Hepatocyte (in vitro differentiated cells): ENCODE results near the gene DGCR8. TPM values are rescaled to one million over a fixed set of nuclear protein-coding genes. Genes with fewer than 3 reads are reported as not detected.

Experiments
- DNase-seq: peaks from one replicate; pipeline ENCODE4 v3.0.0-alpha.2; 2016; ENCODE audit warnings: low spot score
- H2AFZ ChIP-seq: fragments of 200-600 bp; sonication (generic); 2 replicates; pipeline ENCODE4 v1.6.0; 2016; ENCODE audit warnings: antibody characterized with exemption, mild to moderate bottlenecking
- H3K27ac ChIP-seq: fragments of 200-600 bp; sonication (generic); 2 replicates; pipeline ENCODE4 v1.5.1; 2016; ENCODE audit warnings: mild to moderate bottlenecking
- H3K27me3 ChIP-seq: fragments of 200-600 bp; sonication (generic); 2 replicates; pipeline ENCODE4 v1.6.1; 2016
- H3K36me3 ChIP-seq: fragments of 200-600 bp; sonication (generic); replicated peaks from 2 replicates; pipeline ENCODE4 v1.5.1; 2016; ENCODE audit warnings: low read depth; ENCODE audit not compliant: insufficient read depth
- H3K4me1 ChIP-seq: fragments of 200-600 bp; sonication (generic); 2 replicates; pipeline ENCODE4 v1.5.1; 2016; ENCODE audit warnings: mild to moderate bottlenecking, moderate library complexity; ENCODE audit not compliant: insufficient read depth
- H3K4me2 ChIP-seq: fragments of 200-600 bp; sonication (generic); 2 replicates; pipeline ENCODE4 v1.6.0; 2016
- H3K4me3 ChIP-seq: fragments of 200-600 bp; sonication (generic); 2 replicates; pipeline ENCODE4 v1.5.1; 2016; ENCODE audit warnings: mild to moderate bottlenecking
- H3K79me2 ChIP-seq: fragments of 200-600 bp; sonication (generic); 2 replicates; pipeline ENCODE4 v1.6.0; 2017; ENCODE audit warnings: mild to moderate bottlenecking
- H3K9me2 ChIP-seq: fragments of 200-600 bp; sonication (generic); replicated peaks from 2 replicates; pipeline ENCODE4 v1.6.0; 2017; ENCODE audit warnings: mild to moderate bottlenecking; ENCODE audit not compliant: insufficient read depth
- H3K9me3 ChIP-seq: fragments of 200-600 bp; sonication (generic); 2 replicates; pipeline ENCODE4 v1.5.1; 2016; ENCODE audit warnings: low read depth, mild to moderate bottlenecking
- H4K20me1 ChIP-seq: fragments of 200-600 bp; sonication (generic); 2 replicates; pipeline ENCODE4 v1.6.0; 2016; ENCODE audit warnings: mild to moderate bottlenecking; ENCODE audit not compliant: insufficient read depth, poor library complexity, severe bottlenecking
- CTCF ChIP-seq: fragments of 200-600 bp; sonication (generic); IDR thresholded peaks from 2 replicates; pipeline ENCODE4 v1.5.1; 2016; ENCODE audit warnings: antibody characterized with exemption, mild to moderate bottlenecking; ENCODE audit not compliant: poor library complexity
- EZH2 ChIP-seq: fragments of 200-600 bp; sonication (generic); IDR thresholded peaks from 2 replicates; pipeline ENCODE4 v1.6.1; 2016; ENCODE audit warnings: antibody characterized with exemption, mild to moderate bottlenecking, borderline replicate concordance
- EZH2phosphoT487 ChIP-seq: fragments of 200-600 bp; sonication (generic); IDR thresholded peaks from one replicate; pipeline ENCODE4 v1.6.1; 2018; ENCODE audit warnings: antibody characterized with exemption, mild to moderate bottlenecking, low read depth, moderate library complexity; ENCODE audit not compliant: unreplicated experiment, severe bottlenecking
- WGBS: methylation state at CpG from one replicate; pipeline ENCODE4 v1.1.6; 2016; ENCODE audit warnings: low lambda C conversion rate; ENCODE audit errors: missing lambda C conversion rate; 5-methylcytosine and 5-hydroxymethylcytosine counted together
- polyA plus RNA-seq: library from polyadenylated mRNA; unstranded; fragments of >200 nt; fragmentation: Nextera tagmentation; extraction: Ambion mirVana; gene quantifications from 2 replicates; pipeline ENCODE4 v1.2.1, GENCODE V29; 2016
- total RNA-seq: library from RNA; depleted of rRNA; stranded (reverse); fragments of >200 nt; gene quantifications from 2 replicates; pipeline ENCODE4 v1.2.3, GENCODE V29; 2014

DGCR8 gene
- total and polyA plus RNA-seq, 2 experiments from 2014 or later = 10.8 to 18.3 TPM

- no peaks in the 10 kb centered on the region for H3K36me3 ChIP-seq
- no peaks in the 10 kb centered on the region for H3K9me2 ChIP-seq
- peaks cover 20% of the 10 kb centered on the region for H3K79me2 ChIP-seq
- 96% methylated on average over 13 of the region's 13 CpGs for WGBS
- no peaks in the 10 kb centered on the region for H4K20me1 ChIP-seq
- no peak overlapping the region for H3K4me3 ChIP-seq
- no peaks in the 10 kb centered on the region for H3K27me3 ChIP-seq
- H3K27ac ChIP-seq = no peak overlapping the region
- no peaks in the 10 kb centered on the region for H3K9me3 ChIP-seq
- no peak for DNase-seq
- H2AFZ ChIP-seq = no peak overlapping the region
- H3K4me1 ChIP-seq = no peaks in the 10 kb centered on the region
- TF ChIP-seq CTCF = no peak
- TF ChIP-seq EZH2phosphoT487 = no peak
- TF ChIP-seq EZH2 = no peak
- no peak overlapping the region for H3K4me2 ChIP-seq
These were observed 13.6 kb downstream of the DGCR8 start for GRCh38 chr22:20093418-20094196.

DNA sequence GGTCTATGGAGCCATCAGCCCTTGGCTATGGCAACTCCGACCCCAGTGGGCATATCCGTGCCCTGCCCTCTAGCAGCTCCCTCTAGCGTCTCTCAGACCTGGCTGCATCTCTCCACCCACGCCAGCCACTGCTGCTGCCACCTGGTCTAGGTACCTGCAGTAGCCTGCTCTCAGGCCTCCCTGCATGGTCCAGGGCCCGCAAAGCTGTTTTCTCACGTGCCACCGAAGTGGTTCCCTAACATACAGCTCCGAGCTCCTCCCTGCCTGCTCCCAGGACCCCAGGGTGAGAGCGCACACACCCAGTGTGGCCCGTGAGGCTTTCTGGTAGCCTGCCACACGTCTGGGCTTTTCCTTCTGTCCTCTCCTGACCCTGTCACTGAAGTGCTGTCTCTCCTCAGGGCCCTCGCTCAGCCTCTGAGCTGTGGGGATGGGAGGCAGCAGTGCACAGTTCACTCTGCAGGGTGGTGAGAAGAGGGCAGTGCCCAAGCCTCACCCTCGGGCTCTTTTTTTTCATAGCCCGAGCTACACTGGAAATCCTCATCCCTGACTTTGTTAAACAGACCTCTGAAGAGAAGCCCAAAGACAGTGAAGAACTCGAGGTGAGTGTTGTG is 14.3 kb downstream of the DGCR8 start:
- no peak for TF ChIP-seq EZH2
- no peak for TF ChIP-seq EZH2phosphoT487
- no peak for TF ChIP-seq CTCF
- H3K27ac ChIP-seq = no peak overlapping the region
- H2AFZ ChIP-seq = no peak overlapping the region
- no peaks in the 10 kb centered on the region for H3K9me3 ChIP-seq
- no peaks in the 10 kb centered on the region for H3K4me1 ChIP-seq
- no peaks in the 10 kb centered on the region for H3K36me3 ChIP-seq
- peaks cover 20% of the 10 kb centered on the region for H3K79me2 ChIP-seq
- H3K27me3 ChIP-seq = no peaks in the 10 kb centered on the region
- no peaks in the 10 kb centered on the region for H3K9me2 ChIP-seq
- DNase-seq = no peak
- no peaks in the 10 kb centered on the region for H4K20me1 ChIP-seq
- H3K4me3 ChIP-seq = no peak overlapping the region
- 96% methylated on average over 15 of the region's 15 CpGs for WGBS
- H3K4me2 ChIP-seq = no peak overlapping the region

DNA sequence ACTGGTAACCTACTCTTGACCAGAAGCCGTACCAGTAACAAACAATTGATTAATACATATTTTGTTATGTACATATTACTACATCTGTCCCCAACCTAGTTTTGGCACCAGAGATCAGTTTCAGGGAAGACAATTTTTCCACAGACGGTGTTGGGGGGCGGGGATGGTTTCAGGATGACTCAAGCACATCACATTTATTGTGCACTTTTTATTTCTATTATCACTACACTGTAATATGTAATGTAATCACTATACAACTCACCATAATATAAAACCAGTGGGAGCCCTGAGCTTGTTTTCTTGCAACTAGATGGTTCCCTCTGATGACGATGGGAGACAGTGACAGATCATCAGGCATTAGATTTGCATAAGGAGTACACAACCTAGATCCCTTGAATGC is 15.5 kb downstream of the DGCR8 start:
- H3K9me3 ChIP-seq = no peaks in the 10 kb centered on the region
- H3K4me1 ChIP-seq = no peaks in the 10 kb centered on the region
- peaks cover 22% of the 10 kb centered on the region for H3K79me2 ChIP-seq
- no peak overlapping the region for H3K27ac ChIP-seq
- DNase-seq = no peak
- no peaks in the 10 kb centered on the region for H3K36me3 ChIP-seq
- TF ChIP-seq EZH2 = no peak
- TF ChIP-seq EZH2phosphoT487 = no peak
- TF ChIP-seq CTCF = no peak
- H3K4me3 ChIP-seq = no peak overlapping the region
- no peaks in the 10 kb centered on the region for H4K20me1 ChIP-seq
- H3K27me3 ChIP-seq = no peaks in the 10 kb centered on the region
- no peaks in the 10 kb centered on the region for H3K9me2 ChIP-seq
- no peak overlapping the region for H2AFZ ChIP-seq
- 99% methylated on average over 4 of the region's 4 CpGs for WGBS
- H3K4me2 ChIP-seq = no peak overlapping the region
